ENCODE results near the gene KLHL21. TPM values are rescaled to one million over a fixed set of nuclear protein-coding genes. Genes with fewer than 3 reads are reported as not detected.
"Not testable (repeated sequence)": the region's sequence is repeated elsewhere in the genome, so short reads cannot be mapped to it uniquely, and the experiment has no call there.

Gene KLHL21, protein sequence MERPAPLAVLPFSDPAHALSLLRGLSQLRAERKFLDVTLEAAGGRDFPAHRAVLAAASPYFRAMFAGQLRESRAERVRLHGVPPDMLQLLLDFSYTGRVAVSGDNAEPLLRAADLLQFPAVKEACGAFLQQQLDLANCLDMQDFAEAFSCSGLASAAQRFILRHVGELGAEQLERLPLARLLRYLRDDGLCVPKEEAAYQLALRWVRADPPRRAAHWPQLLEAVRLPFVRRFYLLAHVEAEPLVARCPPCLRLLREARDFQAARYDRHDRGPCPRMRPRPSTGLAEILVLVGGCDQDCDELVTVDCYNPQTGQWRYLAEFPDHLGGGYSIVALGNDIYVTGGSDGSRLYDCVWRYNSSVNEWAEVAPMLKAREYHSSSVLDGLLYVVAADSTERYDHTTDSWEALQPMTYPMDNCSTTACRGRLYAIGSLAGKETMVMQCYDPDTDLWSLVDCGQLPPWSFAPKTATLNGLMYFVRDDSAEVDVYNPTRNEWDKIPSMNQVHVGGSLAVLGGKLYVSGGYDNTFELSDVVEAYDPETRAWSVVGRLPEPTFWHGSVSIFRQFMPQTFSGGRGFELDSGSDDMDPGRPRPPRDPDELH
- 100 to 1,000 TPM; 142 to 156 TPM for total RNA-seq

GRCh38 chr1:6602669-6603237 lies at the start of gene KLHL21:
Gene KLHL21 (minus strand): TSS chr1:6602869. CDS start chr1:6602817, 52 bp downstream.
- Histone ChIP-seq H3K36me3 (peaks cover 12% of the 10 kb centered on the region), H3K4me3 (peak within 1 kb of the TSS; percentile 93), H3K9me3 (no peaks in the 10 kb centered on the region), H3K27ac (peak within 1 kb of the TSS; percentile 99 to 100), H3K4me1 (ENCODE audit: control insufficient read depth in 1 of 2, low read depth in 2 of 2) (peaks cover 31 to 44% of the 10 kb centered on the region in 2 donors), H3K27me3 (replicated peaks; ENCODE audit: insufficient read depth) (no peaks in the 10 kb centered on the region)
- TF ChIP-seq, protein P1, sequence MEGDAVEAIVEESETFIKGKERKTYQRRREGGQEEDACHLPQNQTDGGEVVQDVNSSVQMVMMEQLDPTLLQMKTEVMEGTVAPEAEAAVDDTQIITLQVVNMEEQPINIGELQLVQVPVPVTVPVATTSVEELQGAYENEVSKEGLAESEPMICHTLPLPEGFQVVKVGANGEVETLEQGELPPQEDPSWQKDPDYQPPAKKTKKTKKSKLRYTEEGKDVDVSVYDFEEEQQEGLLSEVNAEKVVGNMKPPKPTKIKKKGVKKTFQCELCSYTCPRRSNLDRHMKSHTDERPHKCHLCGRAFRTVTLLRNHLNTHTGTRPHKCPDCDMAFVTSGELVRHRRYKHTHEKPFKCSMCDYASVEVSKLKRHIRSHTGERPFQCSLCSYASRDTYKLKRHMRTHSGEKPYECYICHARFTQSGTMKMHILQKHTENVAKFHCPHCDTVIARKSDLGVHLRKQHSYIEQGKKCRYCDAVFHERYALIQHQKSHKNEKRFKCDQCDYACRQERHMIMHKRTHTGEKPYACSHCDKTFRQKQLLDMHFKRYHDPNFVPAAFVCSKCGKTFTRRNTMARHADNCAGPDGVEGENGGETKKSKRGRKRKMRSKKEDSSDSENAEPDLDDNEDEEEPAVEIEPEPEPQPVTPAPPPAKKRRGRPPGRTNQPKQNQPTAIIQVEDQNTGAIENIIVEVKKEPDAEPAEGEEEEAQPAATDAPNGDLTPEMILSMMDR (IDR thresholded peaks at IDR 0.05): no peak
- ATAC-seq (ENCODE audit: insufficient number of reproducible peaks, low FRiP score, low read depth) (peak; percentile 27), DNase-seq (ENCODE audit: low spot score) (peak; percentile 63)

DNA sequence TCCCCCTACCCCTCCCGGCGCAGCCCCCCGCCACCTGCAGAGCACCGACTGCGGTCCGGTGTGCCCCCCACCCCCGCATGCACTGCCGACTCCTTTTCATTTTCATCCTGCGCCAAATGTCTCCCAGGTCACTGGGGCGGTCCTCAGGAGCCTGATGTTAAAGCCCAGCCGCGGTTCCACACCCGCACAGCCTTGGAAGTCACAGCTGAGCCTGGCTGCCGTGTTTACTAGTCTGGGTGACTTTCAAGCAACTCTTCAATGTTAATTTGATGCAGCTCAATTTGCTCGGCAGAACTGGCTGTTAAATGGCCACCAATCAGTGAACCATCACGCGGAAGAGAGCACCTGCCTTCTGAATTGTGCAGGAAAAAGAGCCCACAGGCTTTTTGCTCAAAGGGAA lies 49.2 kb upstream of the KLHL21 start:
- Histone ChIP-seq H3K4me1 (ENCODE audit: control insufficient read depth in 1 of 2, low read depth in 2 of 2) (no peaks in the 10 kb centered on the region), H3K27ac (no peak overlapping the region), H3K9me3 (no peaks in the 10 kb centered on the region), H3K27me3 (replicated peaks; ENCODE audit: insufficient read depth) (no peaks in the 10 kb centered on the region), H3K36me3 (peaks cover 19% of the 10 kb centered on the region), H3K4me3 (no peak overlapping the region)
- TF ChIP-seq, protein P1 (IDR thresholded peaks at IDR 0.05): no peak
- ATAC-seq (ENCODE audit: insufficient number of reproducible peaks, low FRiP score, low read depth) (no peak), DNase-seq (ENCODE audit: low spot score) (no peak)

DNA sequence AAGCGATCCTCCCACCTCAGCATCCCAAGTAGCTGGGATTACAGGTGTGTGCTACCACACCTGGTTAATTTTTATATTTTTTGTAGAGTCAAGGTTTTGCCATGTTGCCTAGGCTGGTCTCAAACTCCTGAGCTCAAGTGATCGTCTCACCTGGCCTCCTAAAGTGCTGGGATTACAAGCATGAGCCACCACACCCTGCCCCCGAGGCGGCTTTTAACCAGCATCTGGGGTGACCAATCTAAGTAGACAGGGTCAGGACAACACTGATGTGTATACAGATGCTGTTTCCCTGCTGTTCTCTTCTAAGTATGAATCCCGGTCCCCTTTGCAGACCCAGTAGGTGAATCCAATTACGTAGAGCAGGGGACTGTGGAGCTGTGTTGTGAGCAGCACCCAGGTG lies 45.9 kb upstream of the KLHL21 start:
- ATAC-seq (ENCODE audit: insufficient number of reproducible peaks, low FRiP score, low read depth) (no peak), DNase-seq (ENCODE audit: low spot score) (no peak)
- Histone ChIP-seq H3K4me1 (ENCODE audit: control insufficient read depth in 1 of 2, low read depth in 2 of 2) (no peaks in the 10 kb centered on the region), H3K9me3 (no peaks in the 10 kb centered on the region), H3K27me3 (replicated peaks; ENCODE audit: insufficient read depth) (no peaks in the 10 kb centered on the region), H3K4me3 (no peak overlapping the region), H3K27ac (no peak overlapping the region), H3K36me3 (peaks cover 29% of the 10 kb centered on the region)
- TF ChIP-seq, protein P1 (IDR thresholded peaks at IDR 0.05): no peak

GRCh38 chr1:6646499-6647148 lies 44.0 kb upstream of the KLHL21 start:
- Histone ChIP-seq H3K9me3 (no peaks in the 10 kb centered on the region), H3K4me3 (no peak overlapping the region), H3K27ac (no peak overlapping the region), H3K36me3 (peaks cover 19% of the 10 kb centered on the region), H3K4me1 (ENCODE audit: control insufficient read depth in 1 of 2, low read depth in 2 of 2) (no peaks in the 10 kb centered on the region), H3K27me3 (replicated peaks; ENCODE audit: insufficient read depth) (no peaks in the 10 kb centered on the region)
- TF ChIP-seq, protein P1 (IDR thresholded peaks at IDR 0.05): peak; percentile 74
- ATAC-seq (ENCODE audit: insufficient number of reproducible peaks, low FRiP score, low read depth): no peak
- no peak for DNase-seq (ENCODE audit: low spot score)

DNA sequence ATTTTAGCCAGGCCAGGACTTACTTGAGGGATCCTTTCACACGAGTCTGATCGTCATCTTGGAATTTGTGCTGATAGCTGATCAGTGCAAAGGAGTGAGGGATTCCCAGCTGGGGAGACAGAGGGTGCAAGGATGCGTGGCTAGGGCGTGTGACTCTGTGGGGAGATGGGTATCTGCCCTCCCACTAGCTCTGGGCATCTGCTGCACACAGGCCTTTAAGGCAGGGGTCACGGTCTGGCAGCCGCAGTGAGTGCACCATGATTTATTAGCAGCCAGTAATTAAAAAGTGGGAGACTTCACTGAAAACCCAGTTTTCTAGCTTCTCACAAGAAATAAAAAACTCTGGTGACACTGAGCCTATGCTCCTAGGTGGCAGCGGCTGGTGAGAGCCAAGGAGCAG lies 42.3 kb upstream of the KLHL21 start:
- ATAC-seq (ENCODE audit: insufficient number of reproducible peaks, low FRiP score, low read depth) (no peak), DNase-seq (ENCODE audit: low spot score) (no peak)
- Histone ChIP-seq H3K36me3 (peaks cover 19% of the 10 kb centered on the region), H3K4me1 (ENCODE audit: control insufficient read depth in 1 of 2, low read depth in 2 of 2) (no peaks in the 10 kb centered on the region), H3K27ac (no peak overlapping the region), H3K9me3 (no peaks in the 10 kb centered on the region), H3K27me3 (replicated peaks; ENCODE audit: insufficient read depth) (no peaks in the 10 kb centered on the region), H3K4me3 (no peak overlapping the region)
- TF ChIP-seq, protein P1 (IDR thresholded peaks at IDR 0.05): no peak

DNA sequence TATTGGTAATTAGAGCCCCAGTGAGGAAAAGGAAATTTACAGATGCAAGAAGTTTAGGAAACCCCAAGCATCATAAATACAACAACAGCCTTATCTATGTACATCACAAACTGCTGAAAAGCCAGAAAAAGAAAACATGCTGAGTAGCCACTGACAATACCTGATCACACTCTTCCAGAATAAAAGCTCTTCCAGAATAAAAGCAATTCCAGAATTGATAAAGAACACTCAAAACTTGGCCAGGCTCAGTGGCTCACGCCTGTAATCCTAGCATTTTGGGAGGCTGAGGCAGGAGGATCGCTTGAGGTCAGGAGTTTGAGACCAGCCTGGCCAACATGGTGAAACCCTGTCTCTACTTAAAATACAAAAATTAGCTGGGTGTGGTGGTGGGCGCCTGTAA lies 38.2 kb upstream of the KLHL21 start:
- not testable (repeated sequence) for H3K27ac ChIP-seq; H3K4me3 ChIP-seq; H3K9me3 ChIP-seq; DNase-seq (ENCODE audit: low spot score); H3K27me3 ChIP-seq (replicated peaks; ENCODE audit: insufficient read depth); ATAC-seq (ENCODE audit: insufficient number of reproducible peaks, low FRiP score, low read depth)
- Histone ChIP-seq H3K36me3 (peaks cover 35% of the 10 kb centered on the region), H3K4me1 (ENCODE audit: control insufficient read depth in 1 of 2, low read depth in 2 of 2) (peaks cover 5 to 17% of the 10 kb centered on the region in 2 donors)
